Stimulated activated CD4-positive, alpha-beta T cell treated with anti-CD3 and anti-CD28 coated beads, Interleukin-12 subunit alpha, Interleukin-12 subunit beta, amount 100 ng/mL, for 24 hours (primary cell): ENCODE measurements around the gene DHFR.
"Not testable (repeated sequence)": the region's sequence is repeated elsewhere in the genome, so short reads cannot be mapped to it uniquely, and the experiment has no call there.

Experiments
- DNase-seq, 2 experiments: peaks; one replicate each; pipeline ENCODE4 v3.0.0-alpha.2; 2020; ENCODE audit warnings: low read depth in 2 of 2

DHFR gene

GRCh38 chr5:80654391-80655230 lies at the start of gene DHFR, which contains the start of gene MSH3:
DHFR (minus strand) TSS chr5:80654983; CDS start chr5:80654489, 494 bp downstream.
MSH3 (plus strand) TSS chr5:80654652; CDS start chr5:80654728, 76 bp downstream.
- DNase-seq: peak; percentile 77 to 90

GRCh38 chr5:80704221-80704620 lies 49.4 kb upstream of the DHFR start:
- DNase-seq: no peak

- DNase-seq: no peak
Observed at GRCh38 chr5:80703747-80704146, 49.0 kb upstream of the DHFR start.

GRCh38 chr5:80703291-80703690 lies 48.5 kb upstream of the DHFR start:
- no peak for DNase-seq

- DNase-seq: no peak
Observed at GRCh38 chr5:80701597-80701996, 46.8 kb upstream of the DHFR start.

- no peak for DNase-seq
Observed at GRCh38 chr5:80698369-80698768, 43.6 kb upstream of the DHFR start.

DNA sequence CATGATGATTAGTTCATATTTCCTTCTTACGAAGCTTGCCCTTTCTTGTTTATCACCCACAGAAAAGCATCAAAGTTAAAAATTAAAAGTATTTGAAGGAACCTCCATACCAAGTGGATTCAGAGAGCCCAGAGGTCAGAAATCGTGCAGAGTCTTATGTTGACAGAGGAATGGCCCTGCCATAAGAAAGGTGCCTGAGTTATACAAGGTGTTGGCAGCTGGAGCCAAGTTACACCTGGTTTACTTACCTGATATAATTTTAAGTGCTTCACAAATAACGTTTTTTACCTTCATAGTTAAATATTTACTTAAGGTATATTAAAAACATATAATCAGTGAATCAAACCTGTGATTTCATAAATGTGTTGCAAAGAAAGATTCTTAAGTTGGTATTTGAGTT lies 42.3 kb upstream of the DHFR start:
- DNase-seq: no peak

DNA sequence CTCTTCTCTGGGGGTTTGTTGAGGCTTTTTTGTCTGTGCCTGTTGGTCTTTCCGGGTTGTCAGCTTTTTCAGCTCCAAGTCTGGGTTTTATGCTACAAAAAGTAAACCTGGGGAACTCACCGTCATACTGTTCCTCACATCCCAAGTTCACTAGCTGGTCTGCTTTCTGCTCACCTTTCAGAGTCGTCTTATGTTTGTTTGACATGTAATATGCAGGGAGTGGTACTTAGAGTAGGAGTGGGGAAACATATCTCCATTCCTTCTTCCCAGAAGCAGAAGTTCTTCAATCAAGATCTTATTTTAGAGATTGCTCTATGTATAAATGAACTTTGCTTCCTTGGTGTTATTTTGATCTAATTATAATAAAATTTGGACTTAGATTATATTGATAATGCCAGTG lies 41.7 kb upstream of the DHFR start:
- DNase-seq: no peak

DNA sequence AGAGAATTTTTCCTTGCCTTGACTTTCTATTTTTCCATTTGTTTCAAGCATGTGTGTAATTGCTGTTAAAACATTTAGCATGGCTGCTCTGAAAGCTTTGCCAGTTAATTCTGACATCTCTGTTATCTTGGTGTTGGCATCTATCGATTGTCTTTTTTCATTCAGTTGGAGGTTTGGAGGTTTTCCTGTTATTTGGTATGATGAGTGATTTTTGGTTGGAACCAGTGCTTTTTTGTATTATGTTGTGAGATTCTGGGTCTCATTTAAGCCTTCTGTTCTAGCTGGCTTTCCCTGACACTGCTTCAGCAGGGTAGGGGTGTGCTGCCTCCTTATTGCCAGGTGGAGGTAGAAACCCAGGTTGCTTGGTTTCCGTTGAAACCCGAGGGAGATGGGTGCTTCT lies 40.9 kb upstream of the DHFR start:
- no peak for DNase-seq

GRCh38 chr5:80689627-80690026 lies 34.8 kb upstream of the DHFR start:
- no peak for DNase-seq

- no peak for DNase-seq
Observed at GRCh38 chr5:80688648-80689420, 34.1 kb upstream of the DHFR start.

GRCh38 chr5:80686757-80687156 lies 32.0 kb upstream of the DHFR start:
- no peak for DNase-seq

GRCh38 chr5:80676706-80677105 lies 21.9 kb upstream of the DHFR start:
- no peak for DNase-seq

DNA sequence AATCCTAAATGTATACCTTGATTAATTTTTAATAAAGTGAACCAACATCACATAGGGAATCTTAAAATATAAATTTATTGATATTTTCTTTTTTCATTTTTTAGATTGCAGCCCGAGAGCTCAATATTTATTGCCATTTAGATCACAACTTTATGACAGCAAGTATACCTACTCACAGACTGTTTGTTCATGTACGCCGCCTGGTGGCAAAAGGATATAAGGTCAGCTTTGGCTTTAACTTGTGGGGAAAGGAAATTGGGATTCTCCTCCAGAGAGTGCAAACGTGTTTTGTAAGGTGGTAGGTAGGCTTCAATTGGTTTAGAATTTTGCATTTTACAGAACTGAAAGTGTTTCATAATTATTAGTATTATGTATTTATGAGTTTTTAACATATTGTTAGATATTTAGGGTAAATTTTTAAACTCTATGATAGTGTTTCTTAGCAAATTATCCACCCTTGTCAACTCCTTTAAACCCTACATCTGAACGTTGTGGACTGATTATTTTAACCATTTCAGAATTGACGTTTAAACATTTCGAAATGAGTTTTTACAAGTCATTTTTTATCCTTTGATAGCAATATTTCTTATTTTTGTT lies 17.5 kb upstream of the DHFR start:
- peak; percentile 26 to 60 for DNase-seq

DNA sequence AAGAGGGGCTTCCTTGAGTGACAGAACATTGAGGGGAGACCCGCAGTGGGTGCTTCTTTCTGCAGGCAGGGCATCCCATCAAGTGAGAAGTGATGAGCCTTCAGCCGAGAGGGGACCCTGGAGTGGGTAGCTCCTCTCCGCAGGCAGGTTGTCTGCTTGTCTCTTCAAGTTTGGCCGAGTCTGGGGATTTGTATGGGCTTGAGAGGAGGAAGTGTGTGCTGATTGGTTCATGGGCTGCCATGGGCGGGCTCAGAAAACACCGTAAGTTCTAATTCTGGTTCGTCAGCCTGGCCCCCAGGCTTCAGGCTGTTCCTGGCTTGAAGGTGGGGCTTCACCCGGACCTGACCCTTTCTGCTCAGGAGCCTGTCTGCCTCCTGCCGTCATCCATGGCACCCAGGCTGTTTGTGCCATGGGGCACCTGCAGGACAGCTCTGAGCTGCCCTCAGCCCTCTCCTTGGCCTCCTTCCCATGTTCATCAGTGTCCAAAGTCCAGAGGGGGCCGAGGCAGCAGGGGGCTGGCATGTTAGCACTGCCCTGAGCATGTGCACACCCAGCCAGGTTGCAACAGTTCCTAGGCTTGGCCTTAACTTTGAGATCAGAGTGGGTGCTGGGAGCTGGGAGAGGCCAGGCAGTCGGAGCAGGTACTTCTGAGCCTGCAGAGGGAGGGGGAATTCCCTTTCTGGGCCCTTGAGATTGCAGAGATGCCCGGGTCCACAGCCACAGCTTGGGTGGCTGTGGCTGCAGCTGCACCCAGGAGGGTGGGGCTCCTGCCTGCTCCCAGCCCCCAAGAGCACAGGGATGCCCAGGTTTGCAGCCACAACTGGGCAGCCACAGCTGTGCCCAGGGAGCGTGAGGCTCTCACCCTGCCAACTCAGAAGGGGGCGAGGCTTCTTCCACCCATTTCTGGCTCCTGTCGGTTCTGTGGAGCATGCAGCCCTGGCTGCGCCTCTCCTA lies 13.5 kb upstream of the DHFR start:
- DNase-seq: no peak

DNA sequence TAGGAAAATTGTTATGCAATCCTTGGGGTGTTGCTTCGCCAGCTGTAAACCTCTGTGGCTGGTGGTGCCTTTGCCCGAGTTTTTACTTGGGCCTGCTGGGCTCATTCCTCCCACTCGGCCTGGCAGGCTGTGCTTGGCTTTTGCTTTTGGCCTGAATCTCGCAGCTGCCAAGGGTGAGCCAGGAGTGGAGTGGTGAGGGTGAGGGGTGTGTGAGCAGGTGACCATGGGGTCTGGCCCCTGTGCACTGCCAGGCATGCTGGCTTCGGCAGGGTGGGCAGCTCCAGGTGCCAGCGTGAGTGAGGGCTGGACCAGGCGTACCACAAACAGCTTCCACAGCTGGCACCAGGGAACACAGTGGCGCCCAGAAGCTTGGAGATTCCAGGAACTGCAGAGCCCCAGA lies 12.6 kb upstream of the DHFR start:
- DNase-seq: no peak

- DNase-seq: no peak
Observed at GRCh38 chr5:80665057-80665456, 10.3 kb upstream of the DHFR start.

- DNase-seq: no peak
Observed at GRCh38 chr5:80662108-80662507, 7.3 kb upstream of the DHFR start.

GRCh38 chr5:80660661-80661060 lies 5.9 kb upstream of the DHFR start:
- not testable (repeated sequence) for DNase-seq

DNA sequence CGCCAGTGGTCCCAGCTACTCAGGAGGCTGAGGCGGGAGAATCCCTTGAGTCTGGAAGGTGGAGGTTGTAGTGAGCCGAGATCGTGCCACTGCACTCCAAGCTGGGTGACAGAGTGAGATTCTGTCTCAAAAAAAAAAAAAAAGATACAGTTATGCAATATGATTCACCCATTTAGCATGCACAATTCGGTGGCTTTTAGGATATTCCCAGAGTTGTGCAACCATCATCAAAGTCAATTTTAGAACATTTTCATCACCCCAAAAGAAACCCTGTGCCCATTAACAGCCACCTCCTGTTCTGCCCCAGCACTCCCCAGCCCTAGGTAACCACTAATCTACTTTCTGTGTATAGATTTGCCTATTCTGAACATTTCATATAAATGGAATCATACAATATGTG lies 4.3 kb upstream of the DHFR start:
- no peak for DNase-seq

GRCh38 chr5:80656425-80656824 lies 1.6 kb upstream of the DHFR start:
- DNase-seq: no peak
